K562 (cell line): Measurements from ENCODE around the gene SEC61A1.

Source experiments
- HDGF ChIP-seq: fragments of 450-650 bp; IDR thresholded peaks from 2 replicates; pipeline ENCODE4 v1.6.1; 2016
- POLR2A ChIP-seq: fragments of 450-650 bp; conservative IDR thresholded peaks from 2 replicates; pipeline ENCODE4 v1.6.1; 2016
- POLR2AphosphoS5 ChIP-seq: IDR thresholded peaks from 2 replicates; pipeline ENCODE4 v1.6.1; 2011; ENCODE audit warnings: mild to moderate bottlenecking, low read depth, low read length, moderate library complexity; ENCODE audit not compliant: control insufficient read depth, insufficient read depth

- TF ChIP-seq POLR2A, result no peak
- no peak for TF ChIP-seq HDGF
- no peak for TF ChIP-seq POLR2AphosphoS5
These were observed 11.6 kb downstream of the SEC61A1 start for GRCh38 chr3:128063865-128064264.
